HG03442 (cell line): ENCODE results near the gene CELA2B.
"Not testable (repeated sequence)": the region's sequence is repeated elsewhere in the genome, so short reads cannot be mapped to it uniquely, and the experiment has no call there.

Source experiments
- ATAC-seq: cut with Tn5 transposase; IDR thresholded peaks from one replicate; pipeline ENCODE4 v1.9.1; 2021; ENCODE audit warnings: mild to moderate bottlenecking, moderate library complexity; ENCODE audit not compliant: unreplicated experiment

The CELA2B gene

GRCh38 chr1:15465674-15466073 lies 10.2 kb upstream of the CELA2B start:
- ATAC-seq, result no peak

- not testable (repeated sequence) for ATAC-seq
Observed at GRCh38 chr1:15466955-15467625, 8.8 kb upstream of the CELA2B start.

- no peak for ATAC-seq
Observed at GRCh38 chr1:15468145-15468544, 7.8 kb upstream of the CELA2B start.

GRCh38 chr1:15469361-15469760 lies 6.5 kb upstream of the CELA2B start:
- ATAC-seq, result no peak

GRCh38 chr1:15469821-15470448 lies 6.0 kb upstream of the CELA2B start:
- not testable (repeated sequence) for ATAC-seq

- not testable (repeated sequence) for ATAC-seq
Observed at GRCh38 chr1:15471067-15471466, 4.8 kb upstream of the CELA2B start.

- not testable (repeated sequence) for ATAC-seq
Observed at GRCh38 chr1:15471723-15472122, 4.2 kb upstream of the CELA2B start.

GRCh38 chr1:15472587-15472986 lies 3.3 kb upstream of the CELA2B start:
- ATAC-seq, result no peak

GRCh38 chr1:15476927-15477326 lies 1.0 kb downstream of the CELA2B start:
- no peak for ATAC-seq

GRCh38 chr1:15477646-15478212 lies 1.8 kb downstream of the CELA2B start:
- no peak for ATAC-seq

GRCh38 chr1:15479654-15480347 lies 3.9 kb downstream of the CELA2B start:
- no peak for ATAC-seq

GRCh38 chr1:15482455-15482854 lies 6.6 kb downstream of the CELA2B start:
- not testable (repeated sequence) for ATAC-seq

- ATAC-seq, result not testable (repeated sequence)
Observed at GRCh38 chr1:15482983-15483543, 7.2 kb downstream of the CELA2B start.

- ATAC-seq, result no peak
Observed at GRCh38 chr1:15483971-15484370, 8.1 kb downstream of the CELA2B start.

- not testable (repeated sequence) for ATAC-seq
Observed at GRCh38 chr1:15484443-15484842, 8.5 kb downstream of the CELA2B start.

- no peak for ATAC-seq
Observed at GRCh38 chr1:15485636-15486035, 9.7 kb downstream of the CELA2B start.

GRCh38 chr1:15486844-15487610 lies 11.1 kb downstream of the CELA2B start:
- not testable (repeated sequence) for ATAC-seq

- ATAC-seq, result no peak
Observed at GRCh38 chr1:15488371-15488770, 12.5 kb downstream of the CELA2B start.

GRCh38 chr1:15489052-15489736 lies 13.3 kb downstream of the CELA2B start:
- ATAC-seq, result no peak

GRCh38 chr1:15491010-15491409 lies 15.1 kb downstream of the CELA2B start:
- not testable (repeated sequence) for ATAC-seq
